ENCODE data around the gene FCHSD2.
A peak's percentile ranks its signal among the peaks of the same experiment; 100 is the strongest.
"Not testable (repeated sequence)": the region's sequence is repeated elsewhere in the genome, so short reads cannot be mapped to it uniquely, and the experiment has no call there.

The FCHSD2 gene

GRCh38 chr11:72817966-72818365 is 324.2 kb downstream of the FCHSD2 start:
- Mint-ChIP-seq H3K4me1 (ENCODE audit: low read depth) (peaks cover 18% of the 10 kb centered on the region), H3K4me3 (peak overlapping the region; percentile 49), H3K27ac (peak overlapping the region; percentile 32), H3K36me3 (ENCODE audit: low read depth) (peaks cover 32% of the 10 kb centered on the region), H3K9me3 (no peaks in the 10 kb centered on the region), H3K27me3 (ENCODE audit: low read depth) (no peaks in the 10 kb centered on the region)

GRCh38 chr11:72816404-72816990 is 325.6 kb downstream of the FCHSD2 start:
- Mint-ChIP-seq H3K9me3 (no peaks in the 10 kb centered on the region), H3K27me3 (ENCODE audit: low read depth) (no peaks in the 10 kb centered on the region), H3K4me3 (peak overlapping the region; percentile 98), H3K36me3 (ENCODE audit: low read depth) (peaks cover 38% of the 10 kb centered on the region), H3K4me1 (ENCODE audit: low read depth) (peaks cover 29% of the 10 kb centered on the region), H3K27ac (peak overlapping the region; percentile 99)

GRCh38 chr11:72815110-72815618 is 327.0 kb downstream of the FCHSD2 start:
- H3K9me3 Mint-ChIP-seq, result no peaks in the 10 kb centered on the region
- peaks cover 35% of the 10 kb centered on the region for H3K4me1 Mint-ChIP-seq (ENCODE audit: low read depth)
- H3K4me3 Mint-ChIP-seq, result peak overlapping the region; percentile 98
- peak overlapping the region; percentile 99 for H3K27ac Mint-ChIP-seq
- no peaks in the 10 kb centered on the region for H3K27me3 Mint-ChIP-seq (ENCODE audit: low read depth)
- peaks cover 44% of the 10 kb centered on the region for H3K36me3 Mint-ChIP-seq (ENCODE audit: low read depth)

- Mint-ChIP-seq H3K27ac (peak within 1 kb of the TSS; percentile 99), H3K36me3 (ENCODE audit: low read depth) (peaks cover 45% of the 10 kb centered on the region), H3K27me3 (ENCODE audit: low read depth) (no peaks in the 10 kb centered on the region), H3K4me3 (peak within 1 kb of the TSS; percentile 98), H3K4me1 (ENCODE audit: low read depth) (peaks cover 33% of the 10 kb centered on the region), H3K9me3 (no peaks in the 10 kb centered on the region)
Observed at GRCh38 chr11:72814286-72815109, 327.6 kb downstream of the FCHSD2 start, which contains the start of gene ATG16L2. Gene ATG16L2 (plus strand): TSS chr11:72814411. CDS start chr11:72814446, 35 bp downstream.

- peaks cover 43% of the 10 kb centered on the region for H3K36me3 Mint-ChIP-seq (ENCODE audit: low read depth)
- no peaks in the 10 kb centered on the region for H3K27me3 Mint-ChIP-seq (ENCODE audit: low read depth)
- peaks cover 33% of the 10 kb centered on the region for H3K4me1 Mint-ChIP-seq (ENCODE audit: low read depth)
- peak overlapping the region; percentile 90 for H3K27ac Mint-ChIP-seq
- no peaks in the 10 kb centered on the region for H3K9me3 Mint-ChIP-seq
- H3K4me3 Mint-ChIP-seq, result peak overlapping the region; percentile 97
Observed at GRCh38 chr11:72813740-72814285, 328.3 kb downstream of the FCHSD2 start.

GRCh38 chr11:72812967-72813739 is 329.0 kb downstream of the FCHSD2 start:
- Mint-ChIP-seq H3K27ac (peak overlapping the region; percentile 90), H3K4me1 (ENCODE audit: low read depth) (peaks cover 33% of the 10 kb centered on the region), H3K9me3 (no peaks in the 10 kb centered on the region)

GRCh38 chr11:72812604-72812966 is 329.5 kb downstream of the FCHSD2 start:
- Mint-ChIP-seq H3K27ac (peak overlapping the region; percentile 90), H3K27me3 (ENCODE audit: low read depth) (no peaks in the 10 kb centered on the region), H3K4me1 (ENCODE audit: low read depth) (peaks cover 33% of the 10 kb centered on the region), H3K4me3 (peak overlapping the region; percentile 97), H3K9me3 (no peaks in the 10 kb centered on the region), H3K36me3 (ENCODE audit: low read depth) (peaks cover 38% of the 10 kb centered on the region)

More at GRCh38 chr11:72812967-72813739, 329.0 kb downstream of the FCHSD2 start:
- H3K4me3 Mint-ChIP-seq, result peak overlapping the region; percentile 97
- peaks cover 43% of the 10 kb centered on the region for H3K36me3 Mint-ChIP-seq (ENCODE audit: low read depth)
- no peaks in the 10 kb centered on the region for H3K27me3 Mint-ChIP-seq (ENCODE audit: low read depth)

GRCh38 chr11:72811686-72812085 is 330.4 kb downstream of the FCHSD2 start:
- H3K9me3 Mint-ChIP-seq; H3K27ac Mint-ChIP-seq; H3K27me3 Mint-ChIP-seq (ENCODE audit: low read depth): not testable (repeated sequence)
- Mint-ChIP-seq H3K4me1 (ENCODE audit: low read depth) (peaks cover 30% of the 10 kb centered on the region), H3K36me3 (ENCODE audit: low read depth) (peaks cover 35% of the 10 kb centered on the region), H3K4me3 (peak overlapping the region; percentile 79)

- Mint-ChIP-seq H3K36me3 (ENCODE audit: low read depth) (peaks cover 30% of the 10 kb centered on the region), H3K4me1 (ENCODE audit: low read depth) (peaks cover 23% of the 10 kb centered on the region), H3K27me3 (ENCODE audit: low read depth) (no peaks in the 10 kb centered on the region), H3K9me3 (no peaks in the 10 kb centered on the region), H3K27ac (no peak overlapping the region), H3K4me3 (no peak overlapping the region)
Observed at GRCh38 chr11:72808331-72808798, 333.8 kb downstream of the FCHSD2 start.

- Mint-ChIP-seq H3K4me1 (ENCODE audit: low read depth) (peaks cover 20% of the 10 kb centered on the region), H3K4me3 (no peak overlapping the region), H3K9me3 (no peaks in the 10 kb centered on the region), H3K27ac (no peak overlapping the region), H3K27me3 (ENCODE audit: low read depth) (no peaks in the 10 kb centered on the region), H3K36me3 (ENCODE audit: low read depth) (peaks cover 29% of the 10 kb centered on the region)
Observed at GRCh38 chr11:72807792-72808191, 334.3 kb downstream of the FCHSD2 start.

- no peak overlapping the region for H3K27ac Mint-ChIP-seq
- no peak overlapping the region for H3K4me3 Mint-ChIP-seq
- no peaks in the 10 kb centered on the region for H3K27me3 Mint-ChIP-seq (ENCODE audit: low read depth)
- no peaks in the 10 kb centered on the region for H3K9me3 Mint-ChIP-seq
- H3K36me3 Mint-ChIP-seq (ENCODE audit: low read depth), result peaks cover 29% of the 10 kb centered on the region
- peaks cover 16% of the 10 kb centered on the region for H3K4me1 Mint-ChIP-seq (ENCODE audit: low read depth)
Observed at GRCh38 chr11:72807021-72807693, 335.0 kb downstream of the FCHSD2 start.

- peaks cover 27% of the 10 kb centered on the region for H3K36me3 Mint-ChIP-seq (ENCODE audit: low read depth)
- not testable (repeated sequence) for H3K27ac Mint-ChIP-seq; H3K27me3 Mint-ChIP-seq (ENCODE audit: low read depth); H3K9me3 Mint-ChIP-seq; H3K4me3 Mint-ChIP-seq
- peaks cover 11% of the 10 kb centered on the region for H3K4me1 Mint-ChIP-seq (ENCODE audit: low read depth)
Observed at GRCh38 chr11:72806378-72806777, 335.7 kb downstream of the FCHSD2 start.

- H3K4me1 Mint-ChIP-seq (ENCODE audit: low read depth), result peaks cover 3% of the 10 kb centered on the region
- H3K27ac Mint-ChIP-seq, result no peak overlapping the region
- no peaks in the 10 kb centered on the region for H3K27me3 Mint-ChIP-seq (ENCODE audit: low read depth)
- H3K4me3 Mint-ChIP-seq, result no peak overlapping the region
- no peaks in the 10 kb centered on the region for H3K9me3 Mint-ChIP-seq
- H3K36me3 Mint-ChIP-seq (ENCODE audit: low read depth), result peaks cover 20% of the 10 kb centered on the region
Observed at GRCh38 chr11:72805216-72805615, 336.9 kb downstream of the FCHSD2 start.

- Mint-ChIP-seq H3K27ac (no peak overlapping the region), H3K9me3 (no peaks in the 10 kb centered on the region), H3K4me3 (no peak overlapping the region), H3K27me3 (ENCODE audit: low read depth) (no peaks in the 10 kb centered on the region), H3K36me3 (ENCODE audit: low read depth) (peaks cover 8% of the 10 kb centered on the region), H3K4me1 (ENCODE audit: low read depth) (peaks cover 2% of the 10 kb centered on the region)
Observed at GRCh38 chr11:72802822-72803221, 339.3 kb downstream of the FCHSD2 start.

Data from T-helper 1 cell treated with Interleukin-12 subunit alpha and Interleukin-12 subunit beta and Interleukin-4 antibody, amounts not matched to agents 30 μg/mL and 1 μg/mL, for 36 hours (primary cell).